Bone marrow (tissue), 2 donors: ENCODE data around the gene EPHB1.
"Not testable (repeated sequence)": the region's sequence is repeated elsewhere in the genome, so short reads cannot be mapped to it uniquely, and the experiment has no call there.

ENCODE experiments used
- DNase-seq, 2 donors: peaks; one replicate each; lab custom pipeline; 2025; lab: John Stamatoyannopoulos, UW

Gene EPHB1

GRCh38 chr3:135215516-135215915, 420.5 kb downstream of the EPHB1 start:
- no peak for DNase-seq

- DNase-seq = no peak
Measured at GRCh38 chr3:135216659-135217058, 421.6 kb downstream of the EPHB1 start.

GRCh38 chr3:135217730-135218129, 422.7 kb downstream of the EPHB1 start:
- DNase-seq = no peak

GRCh38 chr3:135218304-135218703, 423.2 kb downstream of the EPHB1 start:
- no peak for DNase-seq

- DNase-seq = no peak
Measured at GRCh38 chr3:135218782-135219181, 423.7 kb downstream of the EPHB1 start.

- DNase-seq = no peak
Measured at GRCh38 chr3:135224815-135225362, 429.8 kb downstream of the EPHB1 start.

- no peak for DNase-seq
Measured at GRCh38 chr3:135226057-135226456, 431.0 kb downstream of the EPHB1 start.

- DNase-seq = no peak
Measured at GRCh38 chr3:135228201-135228600, 433.1 kb downstream of the EPHB1 start.

- no peak for DNase-seq
Measured at GRCh38 chr3:135229018-135229495, 434.0 kb downstream of the EPHB1 start.

- no peak for DNase-seq
Measured at GRCh38 chr3:135231737-135232136, 436.7 kb downstream of the EPHB1 start.

- DNase-seq = no peak
Measured at GRCh38 chr3:135232226-135232625, 437.2 kb downstream of the EPHB1 start.

- not testable (repeated sequence) for DNase-seq
Measured at GRCh38 chr3:135233476-135233875, 438.4 kb downstream of the EPHB1 start.

- DNase-seq = no peak
Measured at GRCh38 chr3:135235541-135235940, 440.5 kb downstream of the EPHB1 start.

GRCh38 chr3:135237371-135238143, 442.5 kb downstream of the EPHB1 start:
- no peak for DNase-seq

GRCh38 chr3:135238236-135238830, 443.3 kb downstream of the EPHB1 start:
- DNase-seq = no peak

- no peak for DNase-seq
Measured at GRCh38 chr3:135238871-135239614, 444.0 kb downstream of the EPHB1 start.

- DNase-seq = no peak
Measured at GRCh38 chr3:135239615-135239884, 444.5 kb downstream of the EPHB1 start.

- DNase-seq = no peak
Measured at GRCh38 chr3:135240426-135240825, 445.4 kb downstream of the EPHB1 start.

- no peak for DNase-seq
Measured at GRCh38 chr3:135242285-135242684, 447.2 kb downstream of the EPHB1 start.

GRCh38 chr3:135243616-135244015, 448.6 kb downstream of the EPHB1 start:
- no peak for DNase-seq

GRCh38 chr3:135246027-135246426, 451.0 kb downstream of the EPHB1 start:
- no peak for DNase-seq

GRCh38 chr3:135248213-135248612, 453.2 kb downstream of the EPHB1 start:
- no peak for DNase-seq

GRCh38 chr3:135249186-135249585, 454.1 kb downstream of the EPHB1 start:
- DNase-seq = no peak
